GM12874 (cell line): ENCODE measurements around the gene PKN1.

Experiments
- CTCF ChIP-seq: IDR thresholded peaks from 2 replicates; pipeline ENCODE4 v1.5.1; 2011; ENCODE audit warnings: low read depth, mild to moderate bottlenecking, control low read depth, low read length, moderate library complexity; ENCODE audit not compliant: insufficient read depth

Gene PKN1

DNA sequence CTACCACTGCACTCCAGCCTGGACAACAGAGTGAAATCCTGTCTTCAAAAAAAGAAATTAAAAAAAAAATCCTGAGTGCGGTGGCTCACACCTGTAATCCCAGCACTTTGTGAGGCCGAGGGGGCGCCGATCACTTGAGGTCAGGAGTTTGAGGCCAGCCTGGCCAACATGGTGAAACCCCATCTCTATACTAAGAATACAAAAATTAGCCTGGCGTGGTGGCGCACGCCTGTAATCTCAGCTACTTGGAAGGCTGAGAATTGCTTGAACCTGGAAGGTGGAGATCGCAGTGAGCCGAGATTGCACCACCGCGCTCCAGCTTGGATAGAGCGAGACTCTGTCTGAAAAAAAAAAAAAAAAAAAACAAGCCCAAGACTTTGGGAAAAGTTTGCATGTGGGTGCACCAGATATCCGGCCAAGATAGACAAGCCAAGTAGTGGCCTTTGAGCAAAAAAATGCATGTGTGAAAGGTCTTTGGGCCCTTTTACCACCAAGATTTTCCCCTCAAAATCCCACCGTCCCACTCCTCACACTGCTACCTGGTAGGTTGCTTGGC is 79.4 kb downstream of the PKN1 start:
- TF ChIP-seq CTCF: no peak

GRCh38 chr19:14514215-14514863 is 81.2 kb downstream of the PKN1 start:
- TF ChIP-seq CTCF: no peak

GRCh38 chr19:14515501-14516047 is 82.5 kb downstream of the PKN1 start:
- TF ChIP-seq CTCF: no peak

- TF ChIP-seq CTCF: no peak
Observed at GRCh38 chr19:14516048-14516534, 83.0 kb downstream of the PKN1 start.

DNA sequence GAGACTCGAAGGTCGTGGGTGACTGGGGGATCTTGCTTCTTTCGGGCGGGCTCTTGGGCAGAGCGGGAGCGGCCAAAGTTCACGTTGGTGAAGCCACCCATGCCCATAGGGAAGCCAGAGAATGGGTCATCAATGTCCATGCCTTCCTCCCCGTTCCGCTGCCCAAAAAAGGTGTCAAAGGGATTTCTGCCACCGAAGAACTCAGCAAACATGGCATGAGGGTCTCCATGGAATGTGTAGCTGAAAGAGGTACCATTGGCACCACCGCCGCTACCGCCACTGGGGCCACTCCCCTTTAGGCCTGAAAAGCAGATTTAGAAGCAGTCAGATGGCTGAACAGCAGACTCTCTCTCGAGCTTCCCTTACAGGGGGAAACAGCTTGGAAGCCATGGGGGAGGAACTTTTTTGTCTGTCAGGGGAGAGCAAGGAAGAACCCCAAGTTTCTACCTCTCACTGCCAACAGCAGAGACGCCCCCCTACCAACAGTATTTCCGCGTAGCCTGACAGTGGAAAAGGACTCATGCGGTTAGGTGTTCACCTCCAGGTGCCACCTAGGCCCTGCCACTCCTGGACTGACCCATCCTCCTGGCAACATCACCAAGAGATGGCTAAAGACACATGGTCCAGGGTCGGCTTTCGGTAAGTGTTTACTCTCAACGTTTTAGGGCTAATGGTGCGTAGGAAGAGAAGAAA is 83.8 kb downstream of the PKN1 start:
- no peak for TF ChIP-seq CTCF

- no peak for TF ChIP-seq CTCF
Observed at GRCh38 chr19:14517446-14517839, 84.3 kb downstream of the PKN1 start.

DNA sequence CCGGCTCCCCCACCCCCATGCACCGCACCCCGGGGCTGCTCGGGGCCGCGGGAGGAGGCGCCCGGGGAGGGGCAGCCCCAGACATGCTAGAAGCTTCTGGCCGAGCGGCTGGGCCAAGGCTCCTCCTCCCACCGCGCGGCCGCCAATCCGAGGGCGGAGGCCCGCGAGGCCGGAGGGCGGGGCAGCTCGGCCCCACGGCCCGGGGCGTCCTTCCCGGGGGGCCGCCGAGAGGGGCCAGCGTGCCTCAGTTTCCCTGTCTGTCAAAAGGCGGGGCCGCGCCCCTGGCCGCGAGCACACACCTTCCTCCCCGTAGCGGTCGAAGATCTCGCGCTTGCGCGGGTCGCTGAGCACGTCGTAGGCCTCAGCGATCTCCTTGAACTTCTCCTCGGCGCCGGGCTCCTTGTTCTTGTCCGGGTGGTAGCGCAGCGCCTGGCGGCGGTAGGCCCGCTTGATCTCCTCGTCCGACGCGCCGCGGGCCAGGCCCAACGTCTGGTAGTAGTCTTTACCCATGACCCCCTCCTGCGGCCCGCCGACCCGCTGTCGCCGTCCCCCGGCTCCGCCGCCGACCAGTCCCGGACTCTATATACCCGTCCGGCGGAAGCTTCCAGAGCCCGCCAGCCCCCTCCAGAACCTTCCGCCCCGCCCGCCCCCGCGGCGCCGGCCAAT is 84.9 kb downstream of the PKN1 start, which contains the start of gene DNAJB1:
Gene DNAJB1, minus strand, starts transcription at position 558 of the 666 bp plus-strand sequence. Its CDS starts 48 bp downstream, at position 510.
- TF ChIP-seq CTCF: no peak
